Measurements from ENCODE around the gene TKTL1. TPM values are rescaled to one million over a fixed set of nuclear protein-coding genes. Genes with fewer than 3 reads are reported as not detected.

TKTL1 gene
- total RNA-seq, 2 experiments from 2014 or later, result 0.06 to 0.78 TPM

- ChIA-PET POLR2A (interaction anchor here (0.7 kb wide), 1 partner anchor 64 kb away, joined by 4 read pairs; no protein-coding TSS in a partner anchor), CTCF (ENCODE audit: unreplicated experiment) (no interaction called here)
- TF ChIP-seq, protein P1, sequence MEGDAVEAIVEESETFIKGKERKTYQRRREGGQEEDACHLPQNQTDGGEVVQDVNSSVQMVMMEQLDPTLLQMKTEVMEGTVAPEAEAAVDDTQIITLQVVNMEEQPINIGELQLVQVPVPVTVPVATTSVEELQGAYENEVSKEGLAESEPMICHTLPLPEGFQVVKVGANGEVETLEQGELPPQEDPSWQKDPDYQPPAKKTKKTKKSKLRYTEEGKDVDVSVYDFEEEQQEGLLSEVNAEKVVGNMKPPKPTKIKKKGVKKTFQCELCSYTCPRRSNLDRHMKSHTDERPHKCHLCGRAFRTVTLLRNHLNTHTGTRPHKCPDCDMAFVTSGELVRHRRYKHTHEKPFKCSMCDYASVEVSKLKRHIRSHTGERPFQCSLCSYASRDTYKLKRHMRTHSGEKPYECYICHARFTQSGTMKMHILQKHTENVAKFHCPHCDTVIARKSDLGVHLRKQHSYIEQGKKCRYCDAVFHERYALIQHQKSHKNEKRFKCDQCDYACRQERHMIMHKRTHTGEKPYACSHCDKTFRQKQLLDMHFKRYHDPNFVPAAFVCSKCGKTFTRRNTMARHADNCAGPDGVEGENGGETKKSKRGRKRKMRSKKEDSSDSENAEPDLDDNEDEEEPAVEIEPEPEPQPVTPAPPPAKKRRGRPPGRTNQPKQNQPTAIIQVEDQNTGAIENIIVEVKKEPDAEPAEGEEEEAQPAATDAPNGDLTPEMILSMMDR (conservative IDR thresholded peaks at IDR 0.05; ENCODE audit: low read length), result no peak
- no peak for TF ChIP-seq EZH2phosphoT487 (IDR thresholded peaks at IDR 0.05; ENCODE audit: borderline replicate concordance, low read depth, low read length)
- no TSS peak for BruUV-seq (replicated peaks)
- H2AFZ ChIP-seq (ENCODE audit: low read length), result no peak overlapping the region
- peaks cover 16% of the 10 kb centered on the region; the same call in 1 of the 2 replicates for H3K79me2 ChIP-seq (ENCODE audit: insufficient read depth, low read depth, low read length)
- no peaks in the 10 kb centered on the region for H3K9me3 ChIP-seq (ENCODE audit: low read length)
- no peak overlapping the region for H3K27ac ChIP-seq (ENCODE audit: low read depth, low read length, poor library complexity, severe bottlenecking)
- peak overlapping the region; percentile 98 for H3K4me2 ChIP-seq (ENCODE audit: low read length)
- peaks cover 8% of the 10 kb centered on the region; the same call in 1 of the 2 replicates for H3K36me3 ChIP-seq (ENCODE audit: insufficient read depth, low read length)
- H4K20me1 ChIP-seq (ENCODE audit: insufficient read depth, low read length), result 0 out of 2 replicates have a peak, but pooled peaks cover 3% of the 10 kb centered on the region
- H3K9me2 ChIP-seq (ENCODE audit: insufficient read depth, low read length), result no peaks in the 10 kb centered on the region
- peak overlapping the region; percentile 74 for H3K4me3 ChIP-seq (ENCODE audit: low read depth, low read length, poor library complexity, severe bottlenecking)
- peak; percentile 93 for DNase-seq (ENCODE audit: low spot score)
- intact Hi-C loops (cut with micrococcal nuclease; ENCODE audit: unreplicated experiment), result loop anchor here (10.0 kb wide), 1 partner anchor 446 kb away; the partner anchor contains the start of gene ARHGAP4
- peaks cover 36% of the 10 kb centered on the region for H3K4me1 ChIP-seq (ENCODE audit: insufficient read depth, low read length, poor library complexity, severe bottlenecking)
Measured at GRCh38 chrX:154371017-154371788, 75.6 kb downstream of the TKTL1 start.

DNA sequence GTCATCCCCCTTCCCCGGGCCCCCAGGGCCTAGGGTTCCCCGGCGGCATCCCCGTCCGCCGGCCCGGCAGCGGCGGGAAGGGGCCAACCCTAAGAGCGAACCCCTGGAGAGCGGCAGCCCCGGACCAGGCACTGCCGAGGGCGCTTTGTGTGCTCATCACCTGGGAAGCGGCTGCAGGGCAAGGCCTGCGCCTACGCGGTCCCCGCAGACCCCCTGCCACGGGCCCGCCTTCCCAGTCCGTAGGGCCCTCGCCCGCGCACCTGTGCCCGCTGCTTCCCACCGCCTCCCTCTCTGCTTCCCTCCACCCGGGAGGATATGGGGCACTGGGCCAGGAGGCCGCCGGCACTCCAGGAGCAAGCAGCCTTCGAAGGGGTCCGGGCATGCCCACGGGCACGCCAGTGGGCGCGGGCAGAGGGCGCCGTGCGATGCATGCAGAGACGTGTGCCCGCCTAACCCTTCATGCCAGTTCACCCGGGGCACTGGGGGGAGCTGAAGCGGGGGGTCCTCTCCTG, 76.2 kb downstream of the TKTL1 start:
- peaks cover 36% of the 10 kb centered on the region for H3K4me1 ChIP-seq (ENCODE audit: insufficient read depth, low read length, poor library complexity, severe bottlenecking)
- BruUV-seq (replicated peaks), result no TSS peak
- intact Hi-C loops (cut with micrococcal nuclease; ENCODE audit: unreplicated experiment), result loop anchor here (10.0 kb wide), 1 partner anchor 447 kb away; the partner anchor contains the start of gene ARHGAP4
- peak overlapping the region; percentile 73 for H3K4me2 ChIP-seq (ENCODE audit: low read length)
- ChIA-PET CTCF (ENCODE audit: unreplicated experiment) (no interaction called here), POLR2A (no interaction called here)
- peaks cover 6% of the 10 kb centered on the region; the same call in 1 of the 2 replicates for H3K36me3 ChIP-seq (ENCODE audit: insufficient read depth, low read length)
- no peak overlapping the region for H3K27ac ChIP-seq (ENCODE audit: low read depth, low read length, poor library complexity, severe bottlenecking)
- TF ChIP-seq, protein P1 (conservative IDR thresholded peaks at IDR 0.05; ENCODE audit: low read length), result no peak
- H3K9me2 ChIP-seq (ENCODE audit: insufficient read depth, low read length), result no peaks in the 10 kb centered on the region
- peak overlapping the region; percentile 74 for H3K4me3 ChIP-seq (ENCODE audit: low read depth, low read length, poor library complexity, severe bottlenecking)
- peaks cover 16% of the 10 kb centered on the region; the same call in 1 of the 2 replicates for H3K79me2 ChIP-seq (ENCODE audit: insufficient read depth, low read depth, low read length)
- H3K9me3 ChIP-seq (ENCODE audit: low read length), result no peaks in the 10 kb centered on the region
- DNase-seq (ENCODE audit: low spot score), result no peak
- 0 out of 2 replicates have a peak, but pooled peaks cover 3% of the 10 kb centered on the region for H4K20me1 ChIP-seq (ENCODE audit: insufficient read depth, low read length)
- H2AFZ ChIP-seq (ENCODE audit: low read length), result no peak overlapping the region
